ENCODE measurements around the gene HTR1D. TPM values are rescaled to one million over a fixed set of nuclear protein-coding genes. Genes with fewer than 3 reads are reported as not detected.
"Not testable (repeated sequence)": the region's sequence is repeated elsewhere in the genome, so short reads cannot be mapped to it uniquely, and the experiment has no call there.

Gene HTR1D
- not detected in 2 replicates for total RNA-seq (2012; rRNA removed)

GRCh38 chr1:23217421-23218115 is at the start of gene HTR1D:
TSS of gene HTR1D (minus strand) at chr1:23217502. CDS start at chr1:23194219, 23,283 bp downstream.
- no peak within 1 kb of the TSS for H3K9ac ChIP-seq (ENCODE audit: low read depth, low read length)
- H3K9me3 ChIP-seq (replicated peaks; ENCODE audit: low read length): no peaks in the 10 kb centered on the region
- H3K4me2 ChIP-seq (ENCODE audit: low read length): peak within 1 kb of the TSS; percentile 76
- peak within 1 kb of the TSS; percentile 53 for H3K4me3 ChIP-seq (ENCODE audit: low read length)
- peaks cover 5% of the 10 kb centered on the region for H3K4me1 ChIP-seq (ENCODE audit: control insufficient read depth, insufficient read depth, low read length)
- no peaks in the 10 kb centered on the region for H3K36me3 ChIP-seq (ENCODE audit: insufficient read depth, low read length)
- H3K27me3 ChIP-seq (ENCODE audit: control insufficient read depth, insufficient read depth, low read length): peaks cover 37% of the 10 kb centered on the region

GRCh38 chr1:23263380-23263887 is 46.1 kb upstream of the HTR1D start:
- H3K9me3 ChIP-seq (replicated peaks; ENCODE audit: low read length): no peaks in the 10 kb centered on the region
- no peak overlapping the region for H3K9ac ChIP-seq (ENCODE audit: low read depth, low read length)
- H3K4me2 ChIP-seq (ENCODE audit: low read length): no peak overlapping the region
- no peaks in the 10 kb centered on the region for H3K27me3 ChIP-seq (ENCODE audit: control insufficient read depth, insufficient read depth, low read length)
- H3K4me1 ChIP-seq (ENCODE audit: control insufficient read depth, insufficient read depth, low read length): no peaks in the 10 kb centered on the region
- H3K36me3 ChIP-seq (ENCODE audit: insufficient read depth, low read length): no peaks in the 10 kb centered on the region
- no peak overlapping the region for H3K4me3 ChIP-seq (ENCODE audit: low read length)

- H3K36me3 ChIP-seq (ENCODE audit: insufficient read depth, low read length); H3K4me3 ChIP-seq (ENCODE audit: low read length); H3K9me3 ChIP-seq (replicated peaks; ENCODE audit: low read length); H3K4me2 ChIP-seq (ENCODE audit: low read length); H3K27me3 ChIP-seq (ENCODE audit: control insufficient read depth, insufficient read depth, low read length); H3K9ac ChIP-seq (ENCODE audit: low read depth, low read length); H3K4me1 ChIP-seq (ENCODE audit: control insufficient read depth, insufficient read depth, low read length): not testable (repeated sequence)
Observed at GRCh38 chr1:23258082-23258481, 40.8 kb upstream of the HTR1D start.

- H3K4me3 ChIP-seq (ENCODE audit: low read length); H3K4me2 ChIP-seq (ENCODE audit: low read length); H3K4me1 ChIP-seq (ENCODE audit: control insufficient read depth, insufficient read depth, low read length); H3K9ac ChIP-seq (ENCODE audit: low read depth, low read length); H3K9me3 ChIP-seq (replicated peaks; ENCODE audit: low read length); H3K36me3 ChIP-seq (ENCODE audit: insufficient read depth, low read length); H3K27me3 ChIP-seq (ENCODE audit: control insufficient read depth, insufficient read depth, low read length): not testable (repeated sequence)
Observed at GRCh38 chr1:23257371-23257770, 40.1 kb upstream of the HTR1D start.

- no peaks in the 10 kb centered on the region for H3K9me3 ChIP-seq (replicated peaks; ENCODE audit: low read length)
- H3K4me2 ChIP-seq (ENCODE audit: low read length): no peak overlapping the region
- peaks cover 12% of the 10 kb centered on the region for H3K27me3 ChIP-seq (ENCODE audit: control insufficient read depth, insufficient read depth, low read length)
- H3K4me3 ChIP-seq (ENCODE audit: low read length): no peak overlapping the region
- H3K4me1 ChIP-seq (ENCODE audit: control insufficient read depth, insufficient read depth, low read length): no peaks in the 10 kb centered on the region
- no peak overlapping the region for H3K9ac ChIP-seq (ENCODE audit: low read depth, low read length)
- H3K36me3 ChIP-seq (ENCODE audit: insufficient read depth, low read length): no peaks in the 10 kb centered on the region
Observed at GRCh38 chr1:23254584-23254983, 37.3 kb upstream of the HTR1D start.

- Histone ChIP-seq H3K36me3 (ENCODE audit: insufficient read depth, low read length) (no peaks in the 10 kb centered on the region), H3K4me3 (ENCODE audit: low read length) (no peak overlapping the region), H3K9me3 (replicated peaks; ENCODE audit: low read length) (no peaks in the 10 kb centered on the region), H3K9ac (ENCODE audit: low read depth, low read length) (no peak overlapping the region), H3K4me2 (ENCODE audit: low read length) (no peak overlapping the region), H3K4me1 (ENCODE audit: control insufficient read depth, insufficient read depth, low read length) (no peaks in the 10 kb centered on the region), H3K27me3 (ENCODE audit: control insufficient read depth, insufficient read depth, low read length) (peaks cover 17% of the 10 kb centered on the region)
Observed at GRCh38 chr1:23251812-23252211, 34.5 kb upstream of the HTR1D start.

- H3K9ac ChIP-seq (ENCODE audit: low read depth, low read length): no peak overlapping the region
- H3K4me2 ChIP-seq (ENCODE audit: low read length): no peak overlapping the region
- H3K4me3 ChIP-seq (ENCODE audit: low read length): no peak overlapping the region
- H3K27me3 ChIP-seq (ENCODE audit: control insufficient read depth, insufficient read depth, low read length): peaks cover 17% of the 10 kb centered on the region
- no peaks in the 10 kb centered on the region for H3K9me3 ChIP-seq (replicated peaks; ENCODE audit: low read length)
- no peaks in the 10 kb centered on the region for H3K36me3 ChIP-seq (ENCODE audit: insufficient read depth, low read length)
- no peaks in the 10 kb centered on the region for H3K4me1 ChIP-seq (ENCODE audit: control insufficient read depth, insufficient read depth, low read length)
Observed at GRCh38 chr1:23249787-23250454, 32.6 kb upstream of the HTR1D start.

GRCh38 chr1:23247276-23247675 is 30.0 kb upstream of the HTR1D start:
- H3K4me2 ChIP-seq (ENCODE audit: low read length): no peak overlapping the region
- H3K4me3 ChIP-seq (ENCODE audit: low read length): no peak overlapping the region
- H3K36me3 ChIP-seq (ENCODE audit: insufficient read depth, low read length): no peaks in the 10 kb centered on the region

GRCh38 chr1:23246274-23246673 is 29.0 kb upstream of the HTR1D start:
- peaks cover 16% of the 10 kb centered on the region for H3K27me3 ChIP-seq (ENCODE audit: control insufficient read depth, insufficient read depth, low read length)
- no peak overlapping the region for H3K4me2 ChIP-seq (ENCODE audit: low read length)
- no peaks in the 10 kb centered on the region for H3K36me3 ChIP-seq (ENCODE audit: insufficient read depth, low read length)
- no peaks in the 10 kb centered on the region for H3K4me1 ChIP-seq (ENCODE audit: control insufficient read depth, insufficient read depth, low read length)
- H3K9ac ChIP-seq (ENCODE audit: low read depth, low read length): no peak overlapping the region
- no peak overlapping the region for H3K4me3 ChIP-seq (ENCODE audit: low read length)
- no peaks in the 10 kb centered on the region for H3K9me3 ChIP-seq (replicated peaks; ENCODE audit: low read length)

More at GRCh38 chr1:23247276-23247675, 30.0 kb upstream of the HTR1D start:
- no peaks in the 10 kb centered on the region for H3K9me3 ChIP-seq (replicated peaks; ENCODE audit: low read length)
- H3K4me1 ChIP-seq (ENCODE audit: control insufficient read depth, insufficient read depth, low read length): no peaks in the 10 kb centered on the region
- no peak overlapping the region for H3K9ac ChIP-seq (ENCODE audit: low read depth, low read length)
- H3K27me3 ChIP-seq (ENCODE audit: control insufficient read depth, insufficient read depth, low read length): peaks cover 16% of the 10 kb centered on the region

- Histone ChIP-seq H3K4me2 (ENCODE audit: low read length) (no peak overlapping the region), H3K9ac (ENCODE audit: low read depth, low read length) (no peak overlapping the region), H3K4me1 (ENCODE audit: control insufficient read depth, insufficient read depth, low read length) (no peaks in the 10 kb centered on the region), H3K36me3 (ENCODE audit: insufficient read depth, low read length) (no peaks in the 10 kb centered on the region), H3K27me3 (ENCODE audit: control insufficient read depth, insufficient read depth, low read length) (peaks cover 8% of the 10 kb centered on the region), H3K4me3 (ENCODE audit: low read length) (no peak overlapping the region), H3K9me3 (replicated peaks; ENCODE audit: low read length) (no peaks in the 10 kb centered on the region)
Observed at GRCh38 chr1:23244256-23244761, 27.0 kb upstream of the HTR1D start.

- H3K9ac ChIP-seq (ENCODE audit: low read depth, low read length): no peak overlapping the region
- no peak overlapping the region for H3K4me2 ChIP-seq (ENCODE audit: low read length)
- no peaks in the 10 kb centered on the region for H3K4me1 ChIP-seq (ENCODE audit: control insufficient read depth, insufficient read depth, low read length)
- no peak overlapping the region for H3K4me3 ChIP-seq (ENCODE audit: low read length)
- H3K27me3 ChIP-seq (ENCODE audit: control insufficient read depth, insufficient read depth, low read length): peaks cover 4% of the 10 kb centered on the region
- no peaks in the 10 kb centered on the region for H3K9me3 ChIP-seq (replicated peaks; ENCODE audit: low read length)
- no peaks in the 10 kb centered on the region for H3K36me3 ChIP-seq (ENCODE audit: insufficient read depth, low read length)
Observed at GRCh38 chr1:23242414-23242813, 25.1 kb upstream of the HTR1D start.
